HEK293 (cell line): ENCODE measurements around the gene INPP5D.

Source experiments
- CTCF ChIA-PET: fragments of 350-600 bp; formaldehyde crosslinking; extraction: SDS; loops from one replicate; lab custom pipeline; 2021; ENCODE audit warnings: antibody characterized with exemption; lab: Yijun Ruan, JAX
- POLR2A ChIA-PET: fragments of 300-600 bp; formaldehyde crosslinking; extraction: SDS; loops from one replicate; lab custom pipeline; 2020; ENCODE audit warnings: antibody characterized with exemption, inconsistent platforms; lab: Yijun Ruan, JAX
- H3K27ac ChIP-seq: fragments of 200-500 bp; sonication (Bioruptor generic); 2 replicates; pipeline ENCODE4 v1.5.1; 2014; ENCODE audit warnings: low read depth, low read length, control low read depth, inconsistent platforms; ENCODE audit errors: extremely low read depth
- H3K36me3 ChIP-seq, 2 experiments: fragments of 200-500 bp in 1 of 2; sonication (Bioruptor generic) in 1 of 2; 1 replicate in 1 of 2; 2 replicates in 1 of 2; pipeline ENCODE4 v1.5.1; 2014 to 2017; ENCODE audit warnings: inconsistent platforms in 2 of 2, low read length in 2 of 2; ENCODE audit not compliant: control insufficient read depth in 2 of 2, insufficient read depth in 1 of 2
- H3K4me1 ChIP-seq: fragments of 200-500 bp; sonication (Bioruptor generic); 2 replicates; pipeline ENCODE4 v1.5.1; 2014; ENCODE audit warnings: mild to moderate bottlenecking, low read length, inconsistent platforms; ENCODE audit not compliant: control insufficient read depth, insufficient read depth
- H3K4me3 ChIP-seq: 2 replicates; pipeline ENCODE4 v1.5.1; 2011; ENCODE audit warnings: low read depth, mild to moderate bottlenecking, control low read depth, low read length, moderate library complexity
- H3K9me3 ChIP-seq: fragments of 200-500 bp; sonication (Bioruptor generic); 2 replicates; pipeline ENCODE4 v1.5.1; 2014; ENCODE audit warnings: low read depth, low read length, inconsistent platforms; ENCODE audit not compliant: control insufficient read depth, insufficient read depth
- TCF7L2 ChIP-seq: IDR thresholded peaks from 2 replicates; pipeline ENCODE4 v1.6.1; 2011; ENCODE audit warnings: low read depth, mild to moderate bottlenecking, inconsistent platforms, low read length, moderate library complexity, borderline replicate concordance
- ZBTB20 ChIP-seq: fragments of 450-650 bp; formaldehyde crosslinking; IDR thresholded peaks from 2 replicates; pipeline ENCODE4 v1.5.1; 2016; ENCODE audit warnings: missing biosample characterization, missing genetic modification characterization
- ZBTB21 ChIP-seq: fragments of 450-650 bp; formaldehyde crosslinking; IDR thresholded peaks from 2 replicates; pipeline ENCODE4 v1.5.1; 2017; ENCODE audit warnings: missing biosample characterization, missing genetic modification characterization
- ZFHX2 ChIP-seq: fragments of 450-650 bp; formaldehyde crosslinking; conservative IDR thresholded peaks from 2 replicates; pipeline ENCODE4 v1.5.1; 2016; ENCODE audit warnings: missing biosample characterization, missing genetic modification characterization
- ZNF132 ChIP-seq: fragments of 450-650 bp; formaldehyde crosslinking; IDR thresholded peaks from 2 replicates; pipeline ENCODE4 v1.5.1; 2017; ENCODE audit warnings: missing biosample characterization, missing genetic modification characterization, borderline replicate concordance
- ZNF274 ChIP-seq, 2 experiments: fragments of 200-500 bp in 1 of 2; fragments of 450-650 bp in 1 of 2; sonication (Bioruptor generic) in 1 of 2; formaldehyde crosslinking in 1 of 2; IDR thresholded peaks; 2 replicates each; pipeline versions ENCODE4 v1.5.1 to v1.6.1; 2014 to 2016; ENCODE audit warnings: borderline replicate concordance in 1 of 2, inconsistent platforms in 1 of 2, low read length in 1 of 2, missing biosample characterization in 1 of 2, missing genetic modification characterization in 1 of 2
- ZNF292 ChIP-seq: fragments of 450-650 bp; formaldehyde crosslinking; IDR thresholded peaks from 2 replicates; pipeline ENCODE4 v1.5.1; 2016; ENCODE audit warnings: low read depth, missing biosample characterization, missing genetic modification characterization, borderline replicate concordance
- ZNF394 ChIP-seq: fragments of 450-650 bp; formaldehyde crosslinking; IDR thresholded peaks from 2 replicates; pipeline ENCODE4 v1.5.1; 2016; ENCODE audit warnings: missing biosample characterization, missing genetic modification characterization, mild to moderate bottlenecking, moderate library complexity, borderline replicate concordance
- ZNF404 ChIP-seq: fragments of 450-650 bp; formaldehyde crosslinking; IDR thresholded peaks from 2 replicates; pipeline ENCODE4 v1.5.1; 2017; ENCODE audit warnings: missing biosample characterization, missing genetic modification characterization
- ZNF473 ChIP-seq: fragments of 450-650 bp; formaldehyde crosslinking; IDR thresholded peaks from 2 replicates; pipeline ENCODE4 v1.5.1; 2017; ENCODE audit warnings: missing biosample characterization, missing genetic modification characterization
- ZNF501 ChIP-seq: fragments of 450-650 bp; formaldehyde crosslinking; IDR thresholded peaks from 2 replicates; pipeline ENCODE4 v1.5.1; 2016; ENCODE audit warnings: missing biosample characterization, missing genetic modification characterization
- ZNF548 ChIP-seq: fragments of 450-650 bp; formaldehyde crosslinking; IDR thresholded peaks from 2 replicates; pipeline ENCODE4 v1.5.1; 2016; ENCODE audit warnings: missing biosample characterization, missing genetic modification characterization
- ZNF549 ChIP-seq: fragments of 450-650 bp; IDR thresholded peaks from 2 replicates; pipeline ENCODE4 v1.5.1; 2018; ENCODE audit warnings: missing biosample characterization, missing genetic modification characterization, mild to moderate bottlenecking, inconsistent platforms, moderate library complexity
- ZNF623 ChIP-seq: fragments of 450-650 bp; formaldehyde crosslinking; IDR thresholded peaks from 2 replicates; pipeline ENCODE4 v1.5.1; 2016; ENCODE audit warnings: missing biosample characterization, missing genetic modification characterization
- ZNF677 ChIP-seq: fragments of 450-650 bp; IDR thresholded peaks from 2 replicates; pipeline ENCODE4 v1.5.0; 2018; ENCODE audit warnings: missing biosample characterization, mild to moderate bottlenecking, missing genetic modification characterization, moderate library complexity
- ZNF843 ChIP-seq: fragments of 450-650 bp; formaldehyde crosslinking; IDR thresholded peaks from 2 replicates; pipeline ENCODE4 v1.5.1; 2016; ENCODE audit warnings: missing biosample characterization, missing genetic modification characterization
- TF ChIP-seq, protein P1 (sequence below): fragments of 450-650 bp; formaldehyde crosslinking; IDR thresholded peaks from 2 replicates; pipeline ENCODE4 v1.5.1; 2016; ENCODE audit warnings: missing biosample characterization, missing genetic modification characterization, borderline replicate concordance
- TF ChIP-seq, protein P2 (sequence below): fragments of 450-650 bp; formaldehyde crosslinking; IDR thresholded peaks from 2 replicates; pipeline ENCODE4 v1.5.1; 2016; ENCODE audit warnings: missing biosample characterization, missing genetic modification characterization
- TF ChIP-seq, protein P3 (sequence below): fragments of 450-650 bp; formaldehyde crosslinking; IDR thresholded peaks from 2 replicates; pipeline ENCODE4 v1.5.1; 2016; ENCODE audit warnings: missing biosample characterization, missing genetic modification characterization
- TF ChIP-seq, protein P4 (sequence below): fragments of 450-650 bp; formaldehyde crosslinking; IDR thresholded peaks from 2 replicates; pipeline ENCODE4 v1.5.1; 2017; ENCODE audit warnings: missing biosample characterization, mild to moderate bottlenecking, missing genetic modification characterization, moderate library complexity
- TF ChIP-seq, protein P5 (sequence below): fragments of 450-650 bp; formaldehyde crosslinking; IDR thresholded peaks from 2 replicates; pipeline ENCODE4 v1.5.1; 2016; ENCODE audit warnings: missing biosample characterization, missing genetic modification characterization

The INPP5D gene

DNA sequence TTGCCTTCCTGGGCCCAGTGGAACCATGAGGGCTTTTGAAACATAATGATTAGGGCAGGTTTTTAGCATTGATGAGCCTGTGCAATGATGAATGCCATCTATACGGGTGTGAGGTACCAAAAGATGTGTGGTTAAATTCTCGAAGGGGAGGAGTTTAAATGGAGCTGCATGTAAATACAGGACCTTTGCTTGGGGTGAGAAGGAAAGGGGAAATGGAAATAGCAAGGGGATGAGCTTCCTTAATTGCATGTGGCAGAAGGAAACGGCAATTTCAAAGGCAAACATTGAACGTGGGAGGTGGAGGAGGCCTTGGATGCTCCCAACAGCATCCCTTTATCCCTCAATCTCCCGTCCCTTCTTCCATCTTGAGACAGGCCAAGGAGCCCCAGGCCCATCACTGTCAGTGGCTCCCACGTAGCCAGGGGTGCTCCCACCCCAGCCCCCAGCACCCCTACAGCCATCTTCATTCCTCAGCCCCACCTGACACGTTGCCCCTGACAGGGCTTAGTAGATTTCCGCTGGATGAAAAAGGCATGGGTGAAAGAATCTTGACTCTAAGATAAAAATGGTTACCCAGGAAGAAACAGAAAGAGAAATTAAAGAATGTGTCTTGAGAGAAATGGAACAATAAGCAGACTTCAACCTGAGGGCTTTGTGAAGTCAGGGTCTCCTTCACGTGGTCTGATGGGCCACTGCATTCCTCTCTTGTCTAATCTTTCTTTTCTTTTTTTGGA, 32.5 kb downstream of the INPP5D start (continued):
- TF ChIP-seq, protein P1, sequence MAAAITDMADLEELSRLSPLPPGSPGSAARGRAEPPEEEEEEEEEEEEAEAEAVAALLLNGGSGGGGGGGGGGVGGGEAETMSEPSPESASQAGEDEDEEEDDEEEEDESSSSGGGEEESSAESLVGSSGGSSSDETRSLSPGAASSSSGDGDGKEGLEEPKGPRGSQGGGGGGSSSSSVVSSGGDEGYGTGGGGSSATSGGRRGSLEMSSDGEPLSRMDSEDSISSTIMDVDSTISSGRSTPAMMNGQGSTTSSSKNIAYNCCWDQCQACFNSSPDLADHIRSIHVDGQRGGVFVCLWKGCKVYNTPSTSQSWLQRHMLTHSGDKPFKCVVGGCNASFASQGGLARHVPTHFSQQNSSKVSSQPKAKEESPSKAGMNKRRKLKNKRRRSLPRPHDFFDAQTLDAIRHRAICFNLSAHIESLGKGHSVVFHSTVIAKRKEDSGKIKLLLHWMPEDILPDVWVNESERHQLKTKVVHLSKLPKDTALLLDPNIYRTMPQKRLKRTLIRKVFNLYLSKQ, result no peak
- TF ChIP-seq, protein P2, sequence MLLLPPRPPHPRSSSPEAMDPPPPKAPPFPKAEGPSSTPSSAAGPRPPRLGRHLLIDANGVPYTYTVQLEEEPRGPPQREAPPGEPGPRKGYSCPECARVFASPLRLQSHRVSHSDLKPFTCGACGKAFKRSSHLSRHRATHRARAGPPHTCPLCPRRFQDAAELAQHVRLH (tag by site-specific recombination), result no peak

DNA sequence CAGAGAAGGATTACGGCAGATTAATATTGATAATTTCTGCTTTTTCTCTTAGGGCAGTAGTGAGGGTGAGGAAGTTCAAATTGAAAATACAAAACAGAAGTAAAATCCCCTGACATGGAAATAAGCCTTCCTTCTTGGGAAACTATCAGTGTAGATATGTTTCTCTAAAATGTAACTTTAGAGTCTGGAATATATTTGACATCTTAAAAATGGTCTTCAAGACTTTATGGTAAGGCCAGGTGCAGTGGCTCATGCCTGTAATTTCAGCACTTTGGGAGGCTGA, 33.0 kb downstream of the INPP5D start:
- TF ChIP-seq ZNF404, result no peak
- no peak for TF ChIP-seq TCF7L2
- TF ChIP-seq, protein P3, sequence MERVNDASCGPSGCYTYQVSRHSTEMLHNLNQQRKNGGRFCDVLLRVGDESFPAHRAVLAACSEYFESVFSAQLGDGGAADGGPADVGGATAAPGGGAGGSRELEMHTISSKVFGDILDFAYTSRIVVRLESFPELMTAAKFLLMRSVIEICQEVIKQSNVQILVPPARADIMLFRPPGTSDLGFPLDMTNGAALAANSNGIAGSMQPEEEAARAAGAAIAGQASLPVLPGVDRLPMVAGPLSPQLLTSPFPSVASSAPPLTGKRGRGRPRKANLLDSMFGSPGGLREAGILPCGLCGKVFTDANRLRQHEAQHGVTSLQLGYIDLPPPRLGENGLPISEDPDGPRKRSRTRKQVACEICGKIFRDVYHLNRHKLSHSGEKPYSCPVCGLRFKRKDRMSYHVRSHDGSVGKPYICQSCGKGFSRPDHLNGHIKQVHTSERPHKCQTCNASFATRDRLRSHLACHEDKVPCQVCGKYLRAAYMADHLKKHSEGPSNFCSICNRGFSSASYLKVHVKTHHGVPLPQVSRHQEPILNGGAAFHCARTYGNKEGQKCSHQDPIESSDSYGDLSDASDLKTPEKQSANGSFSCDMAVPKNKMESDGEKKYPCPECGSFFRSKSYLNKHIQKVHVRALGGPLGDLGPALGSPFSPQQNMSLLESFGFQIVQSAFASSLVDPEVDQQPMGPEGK (tag by site-specific recombination), result no peak
- TF ChIP-seq ZNF623 (tag by site-specific recombination), result no peak
- TF ChIP-seq, protein P4, sequence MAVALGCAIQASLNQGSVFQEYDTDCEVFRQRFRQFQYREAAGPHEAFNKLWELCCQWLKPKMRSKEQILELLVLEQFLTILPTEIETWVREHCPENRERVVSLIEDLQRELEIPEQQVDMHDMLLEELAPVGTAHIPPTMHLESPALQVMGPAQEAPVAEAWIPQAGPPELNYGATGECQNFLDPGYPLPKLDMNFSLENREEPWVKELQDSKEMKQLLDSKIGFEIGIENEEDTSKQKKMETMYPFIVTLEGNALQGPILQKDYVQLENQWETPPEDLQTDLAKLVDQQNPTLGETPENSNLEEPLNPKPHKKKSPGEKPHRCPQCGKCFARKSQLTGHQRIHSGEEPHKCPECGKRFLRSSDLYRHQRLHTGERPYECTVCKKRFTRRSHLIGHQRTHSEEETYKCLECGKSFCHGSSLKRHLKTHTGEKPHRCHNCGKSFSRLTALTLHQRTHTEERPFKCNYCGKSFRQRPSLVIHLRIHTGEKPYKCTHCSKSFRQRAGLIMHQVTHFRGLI (tag by site-specific recombination), result no peak
- no peak for TF ChIP-seq ZNF473 (tag by site-specific recombination)
- TF ChIP-seq ZNF549 (tag by site-specific recombination), result no peak
- no peak for TF ChIP-seq ZNF292 (tag by site-specific recombination)
- TF ChIP-seq ZNF548, result no peak
- TF ChIP-seq ZNF394 (tag by site-specific recombination), result no peak
- TF ChIP-seq ZNF274 (IDR thresholded peaks at IDR 0.05; ENCODE audit: low read length), result no peak
- TF ChIP-seq ZNF274 (tag by site-specific recombination; IDR thresholded peaks at IDR 0.05; ENCODE audit: borderline replicate concordance), result no peak
- TF ChIP-seq ZNF677 (tag by site-specific recombination), result no peak
- TF ChIP-seq ZBTB21, result no peak
- no peak for TF ChIP-seq ZNF843 (tag by site-specific recombination)
- no peak for TF ChIP-seq ZFHX2 (tag by site-specific recombination)
- no peak for TF ChIP-seq ZNF132 (tag by site-specific recombination)
- no peak for TF ChIP-seq ZNF501 (tag by site-specific recombination)
- TF ChIP-seq, protein P5, sequence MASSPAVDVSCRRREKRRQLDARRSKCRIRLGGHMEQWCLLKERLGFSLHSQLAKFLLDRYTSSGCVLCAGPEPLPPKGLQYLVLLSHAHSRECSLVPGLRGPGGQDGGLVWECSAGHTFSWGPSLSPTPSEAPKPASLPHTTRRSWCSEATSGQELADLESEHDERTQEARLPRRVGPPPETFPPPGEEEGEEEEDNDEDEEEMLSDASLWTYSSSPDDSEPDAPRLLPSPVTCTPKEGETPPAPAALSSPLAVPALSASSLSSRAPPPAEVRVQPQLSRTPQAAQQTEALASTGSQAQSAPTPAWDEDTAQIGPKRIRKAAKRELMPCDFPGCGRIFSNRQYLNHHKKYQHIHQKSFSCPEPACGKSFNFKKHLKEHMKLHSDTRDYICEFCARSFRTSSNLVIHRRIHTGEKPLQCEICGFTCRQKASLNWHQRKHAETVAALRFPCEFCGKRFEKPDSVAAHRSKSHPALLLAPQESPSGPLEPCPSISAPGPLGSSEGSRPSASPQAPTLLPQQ (tag by site-specific recombination), result no peak
- no peak for TF ChIP-seq ZBTB20 (tag by site-specific recombination)
- Histone ChIP-seq H3K4me3 (no peak overlapping the region), H3K9me3 (no peaks in the 10 kb centered on the region), H3K4me1 (no peaks in the 10 kb centered on the region), H3K36me3 (no peaks in the 10 kb centered on the region), H3K27ac (no peak overlapping the region)
- ChIA-PET CTCF (no interaction called here), POLR2A (no interaction called here)
